Caco-2 (cell line): ENCODE measurements around the gene DHCR24. TPM values are rescaled to one million over a fixed set of nuclear protein-coding genes. Genes with fewer than 3 reads are reported as not detected.

ENCODE experiments used
- BruUV-seq: library from RNA; stranded (reverse); fragments of 400-500 nt; replicated peaks from 2 replicates; lab custom pipeline; 2021; lab: Mats Ljungman, UMichigan
- CTCF ChIA-PET: fragments of 300-600 bp; sonication (Branson Sonifier 250); formaldehyde crosslinking; loops from one replicate; lab custom pipeline; 2022; ENCODE audit warnings: antibody characterized with exemption; lab: Charles Lee
- POLR2A ChIA-PET: fragments of 300-600 bp; sonication (Branson Sonifier 250); formaldehyde crosslinking; loops from one replicate; lab custom pipeline; 2022; ENCODE audit warnings: antibody characterized with exemption; lab: Charles Lee
- DNase-seq, 2 experiments: peaks; one replicate each; pipeline versions ENCODE4 v3.0.0 to v3.0.0-alpha.2; 2020 to 2022
- H3K27me3 ChIP-seq: replicated peaks from 2 replicates; pipeline ENCODE4 v1.6.0; 2011; ENCODE audit warnings: low read length; ENCODE audit not compliant: control insufficient read depth, insufficient read depth
- H3K36me3 ChIP-seq: 2 replicates; pipeline ENCODE4 v1.5.1; 2011; ENCODE audit warnings: low read length; ENCODE audit not compliant: control insufficient read depth, insufficient read depth
- H3K4me1 ChIP-seq: fragments of 250-450 bp; sonication (Bioruptor Pico); 2 replicates; pipeline ENCODE4 v1.5.1; 2020; ENCODE audit warnings: mild to moderate bottlenecking
- H3K4me3 ChIP-seq: 2 replicates; pipeline ENCODE4 v1.5.1; 2011; ENCODE audit warnings: low read depth, mild to moderate bottlenecking, control low read depth, low read length
- H3K9me3 ChIP-seq: fragments of 250-450 bp; sonication (Bioruptor Pico); 2 replicates; pipeline ENCODE4 v1.5.1; 2020; ENCODE audit warnings: mild to moderate bottlenecking, moderate library complexity
- H3K27ac Mint-ChIP-seq: one replicate; pipeline ENCODE4 v1.8.0; 2022; ENCODE audit warnings: mixed read lengths; ENCODE audit not compliant: unreplicated experiment
- H3K27me3 Mint-ChIP-seq: one replicate; pipeline ENCODE4 v1.8.0; 2022; ENCODE audit warnings: mixed read lengths; ENCODE audit not compliant: insufficient read depth, unreplicated experiment
- H3K36me3 Mint-ChIP-seq: one replicate; pipeline ENCODE4 v1.8.0; 2022; ENCODE audit warnings: mild to moderate bottlenecking, mixed read lengths; ENCODE audit not compliant: insufficient read depth, unreplicated experiment
- H3K4me1 Mint-ChIP-seq: one replicate; pipeline ENCODE4 v1.8.0; 2022; ENCODE audit warnings: low read depth, mixed read lengths; ENCODE audit not compliant: unreplicated experiment
- H3K4me3 Mint-ChIP-seq: one replicate; pipeline ENCODE4 v1.8.0; 2022; ENCODE audit warnings: mild to moderate bottlenecking, moderate library complexity, mixed read lengths; ENCODE audit not compliant: unreplicated experiment
- H3K9me3 Mint-ChIP-seq: one replicate; pipeline ENCODE4 v1.8.0; 2022; ENCODE audit warnings: mixed read lengths; ENCODE audit not compliant: unreplicated experiment
- intact Hi-C: fragments of 100-400 bp; cut with micrococcal nuclease; formaldehyde crosslinking; loops from one replicate; pipeline ENCODE4 v1.10.0; 2022; ENCODE audit not compliant: unreplicated experiment
- total RNA-seq: library from RNA; stranded (reverse); gene quantifications from 2 replicates; pipeline ENCODE4 v1.2.3, GENCODE V29; 2022
- TF ChIP-seq, protein P1 (sequence below), 2 experiments: fragments of 200-600 bp in 1 of 2; IDR thresholded peaks; 1 replicate in 1 of 2; 2 replicates in 1 of 2; pipeline versions ENCODE4 v1.5.1 to v1.8.0; 2011 to 2022; ENCODE audit warnings: antibody characterized with exemption in 1 of 2, control low read depth in 1 of 2, inconsistent platforms in 1 of 2, low read depth in 1 of 2, low read length in 1 of 2, mild to moderate bottlenecking in 1 of 2, moderate library complexity in 1 of 2; ENCODE audit not compliant: insufficient read depth in 1 of 2, severe bottlenecking in 1 of 2, unreplicated experiment in 1 of 2

Gene DHCR24
- total RNA-seq, 1 experiment from 2014 or later: 522 TPM

DNA sequence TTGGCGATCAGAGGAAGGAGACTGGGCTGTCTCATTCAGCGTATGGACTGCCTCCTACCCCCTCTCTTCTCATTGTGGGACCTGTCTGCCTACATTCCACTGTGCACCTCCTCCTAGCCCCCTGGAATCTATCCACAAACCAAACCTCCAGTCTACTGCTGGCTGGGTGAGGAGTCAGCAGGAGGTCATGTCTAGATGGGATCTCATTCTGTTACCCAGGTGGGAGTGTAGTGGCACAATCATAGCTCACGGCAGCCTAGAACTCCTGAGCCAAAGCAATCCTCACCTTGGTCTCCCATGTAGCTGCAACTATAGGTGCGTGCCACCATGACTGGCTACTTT lies 67.8 kb downstream of the DHCR24 start:
- Mint-ChIP-seq H3K4me3 (no peak overlapping the region), H3K9me3 (peaks cover 11% of the 10 kb centered on the region), H3K4me1 (peaks cover 13% of the 10 kb centered on the region), H3K27me3 (no peaks in the 10 kb centered on the region), H3K27ac (no peak overlapping the region), H3K36me3 (no peaks in the 10 kb centered on the region)
- Histone ChIP-seq H3K4me3 (no peak overlapping the region), H3K4me1 (no peaks in the 10 kb centered on the region), H3K9me3 (no peaks in the 10 kb centered on the region), H3K27me3 (no peaks in the 10 kb centered on the region), H3K36me3 (no peaks in the 10 kb centered on the region)
- intact Hi-C loops: no loop called here
- no TSS peak for BruUV-seq
- CTCF ChIA-PET: no interaction called here
- no peak for DNase-seq
- POLR2A ChIA-PET: no interaction called here
- TF ChIP-seq, protein P1, sequence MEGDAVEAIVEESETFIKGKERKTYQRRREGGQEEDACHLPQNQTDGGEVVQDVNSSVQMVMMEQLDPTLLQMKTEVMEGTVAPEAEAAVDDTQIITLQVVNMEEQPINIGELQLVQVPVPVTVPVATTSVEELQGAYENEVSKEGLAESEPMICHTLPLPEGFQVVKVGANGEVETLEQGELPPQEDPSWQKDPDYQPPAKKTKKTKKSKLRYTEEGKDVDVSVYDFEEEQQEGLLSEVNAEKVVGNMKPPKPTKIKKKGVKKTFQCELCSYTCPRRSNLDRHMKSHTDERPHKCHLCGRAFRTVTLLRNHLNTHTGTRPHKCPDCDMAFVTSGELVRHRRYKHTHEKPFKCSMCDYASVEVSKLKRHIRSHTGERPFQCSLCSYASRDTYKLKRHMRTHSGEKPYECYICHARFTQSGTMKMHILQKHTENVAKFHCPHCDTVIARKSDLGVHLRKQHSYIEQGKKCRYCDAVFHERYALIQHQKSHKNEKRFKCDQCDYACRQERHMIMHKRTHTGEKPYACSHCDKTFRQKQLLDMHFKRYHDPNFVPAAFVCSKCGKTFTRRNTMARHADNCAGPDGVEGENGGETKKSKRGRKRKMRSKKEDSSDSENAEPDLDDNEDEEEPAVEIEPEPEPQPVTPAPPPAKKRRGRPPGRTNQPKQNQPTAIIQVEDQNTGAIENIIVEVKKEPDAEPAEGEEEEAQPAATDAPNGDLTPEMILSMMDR (IDR thresholded peaks at IDR 0.05; ENCODE audit: insufficient read depth in 1 of 2, low read depth in 1 of 2, low read length in 1 of 2, severe bottlenecking in 1 of 2, unreplicated experiment in 1 of 2): no peak

DNA sequence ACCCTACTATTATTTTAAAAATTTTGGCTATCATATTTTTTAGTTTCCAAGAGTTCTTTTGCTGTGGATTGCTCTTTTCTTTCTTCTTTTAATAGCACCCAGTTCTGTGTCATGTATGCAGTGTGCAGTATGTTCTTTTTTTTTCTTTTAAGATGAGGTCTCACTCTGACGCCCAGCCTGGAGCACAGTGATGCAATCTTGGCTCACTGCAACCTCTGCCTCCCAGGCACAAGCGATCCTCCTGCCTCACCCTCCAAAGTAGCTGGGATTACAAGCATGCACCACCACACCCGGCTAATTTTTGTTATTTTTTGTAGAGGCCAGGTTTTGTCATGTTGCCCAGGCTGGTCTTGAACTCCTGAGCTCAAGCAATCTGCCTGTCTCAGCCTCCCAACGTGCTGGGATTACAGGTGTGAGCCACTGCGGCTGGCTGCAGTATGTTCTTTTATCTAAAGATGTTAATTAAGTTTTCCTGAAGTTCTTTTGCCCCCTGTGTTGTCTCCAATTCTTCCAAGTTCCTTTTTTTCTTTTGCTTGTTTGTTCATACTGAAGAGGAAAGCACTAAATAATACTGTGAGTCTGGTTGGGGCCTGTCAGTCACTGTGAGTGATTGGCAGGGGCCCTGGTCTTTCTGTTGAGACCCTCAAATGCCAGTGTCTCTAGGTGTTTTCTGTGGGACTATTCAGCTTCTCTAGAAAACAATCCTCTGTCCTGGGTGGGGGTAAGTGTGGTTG lies 68.4 kb downstream of the DHCR24 start:
- no peaks in the 10 kb centered on the region for H3K27me3 ChIP-seq
- peaks cover 6% of the 10 kb centered on the region for H3K9me3 Mint-ChIP-seq
- POLR2A ChIA-PET: no interaction called here
- H3K4me1 Mint-ChIP-seq: peaks cover 13% of the 10 kb centered on the region
- H3K4me3 Mint-ChIP-seq: no peak overlapping the region
- no peak overlapping the region for H3K27ac Mint-ChIP-seq
- TF ChIP-seq, protein P1 (IDR thresholded peaks at IDR 0.05; ENCODE audit: insufficient read depth in 1 of 2, low read depth in 1 of 2, low read length in 1 of 2, severe bottlenecking in 1 of 2, unreplicated experiment in 1 of 2): no peak
- no TSS peak for BruUV-seq
- no peaks in the 10 kb centered on the region for H3K36me3 ChIP-seq
- no peaks in the 10 kb centered on the region for H3K27me3 Mint-ChIP-seq
- no peak for DNase-seq
- intact Hi-C loops: no loop called here
- no peaks in the 10 kb centered on the region for H3K4me1 ChIP-seq
- CTCF ChIA-PET: no interaction called here
- no peaks in the 10 kb centered on the region for H3K36me3 Mint-ChIP-seq
- no peak overlapping the region for H3K4me3 ChIP-seq
- no peaks in the 10 kb centered on the region for H3K9me3 ChIP-seq

DNA sequence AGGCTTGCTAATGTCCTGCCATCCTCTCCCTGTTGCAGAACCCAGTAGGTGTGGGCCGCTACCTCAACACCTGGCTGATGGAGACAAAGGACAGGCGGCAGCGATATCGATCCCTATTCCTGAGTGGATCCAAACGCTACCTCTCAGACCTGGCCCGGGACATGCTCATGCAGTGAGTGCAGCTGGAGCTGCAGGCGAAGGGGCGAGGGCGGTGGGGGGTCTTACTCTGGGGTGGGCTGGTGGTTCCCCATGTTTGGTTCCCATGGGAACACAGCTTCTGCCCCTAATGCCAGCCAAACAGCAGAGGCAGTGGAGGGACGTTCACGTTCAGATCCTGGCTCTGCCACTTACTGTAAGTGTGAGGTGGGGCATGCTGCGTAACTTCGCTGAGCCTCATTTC lies 70.0 kb downstream of the DHCR24 start:
- Mint-ChIP-seq H3K4me3 (no peak overlapping the region), H3K36me3 (no peaks in the 10 kb centered on the region), H3K27me3 (no peaks in the 10 kb centered on the region), H3K9me3 (no peaks in the 10 kb centered on the region), H3K4me1 (peaks cover 13% of the 10 kb centered on the region), H3K27ac (no peak overlapping the region)
- Histone ChIP-seq H3K4me1 (no peaks in the 10 kb centered on the region), H3K9me3 (no peaks in the 10 kb centered on the region), H3K27me3 (no peaks in the 10 kb centered on the region), H3K4me3 (no peak overlapping the region), H3K36me3 (no peaks in the 10 kb centered on the region)
- BruUV-seq: no TSS peak
- CTCF ChIA-PET: no interaction called here
- POLR2A ChIA-PET: no interaction called here
- no peak for DNase-seq
- intact Hi-C loops: no loop called here
- TF ChIP-seq, protein P1 (IDR thresholded peaks at IDR 0.05; ENCODE audit: insufficient read depth in 1 of 2, low read depth in 1 of 2, low read length in 1 of 2, severe bottlenecking in 1 of 2, unreplicated experiment in 1 of 2): no peak
